Inflammatory macrophage (primary cell): ENCODE measurements around the gene OR6K6.
A peak's percentile ranks its signal among the peaks of the same experiment; 100 is the strongest.

ENCODE experiments used
- DNase-seq, 2 donors: peaks; one replicate each; pipeline ENCODE4 v3.0.0-alpha.2; 2020 to 2022

OR6K6 gene

DNA sequence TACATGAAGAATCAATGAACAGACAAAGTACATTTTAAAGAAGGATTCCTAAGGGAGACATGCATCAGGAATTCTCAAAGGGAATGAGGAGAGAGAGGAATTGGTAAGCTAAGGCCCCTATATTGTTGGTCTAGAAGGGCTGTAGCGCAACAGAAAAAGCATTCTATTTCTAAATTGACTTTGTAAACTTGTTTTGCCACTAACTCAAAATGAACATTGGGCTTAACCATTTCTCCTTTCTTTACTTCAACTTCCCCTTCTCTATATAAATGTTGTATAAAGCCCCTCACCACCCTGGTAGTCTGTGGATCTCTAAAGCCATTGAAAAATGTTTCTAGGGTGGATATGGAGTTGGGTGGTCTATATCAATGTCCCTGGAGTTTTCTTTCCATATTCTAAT is 46.9 kb downstream of the OR6K6 start:
- DNase-seq: peak in 1 of 2 donors; percentile 55

GRCh38 chr1:158803678-158804077 is 49.2 kb downstream of the OR6K6 start:
- no peak for DNase-seq
